ENCODE results near the gene TTLL11. TPM values are rescaled to one million over a fixed set of nuclear protein-coding genes. Genes with fewer than 3 reads are reported as not detected.
A peak's percentile ranks its signal among the peaks of the same experiment; 100 is the strongest.

Gene TTLL11
- total and polyA plus RNA-seq, 2 of the 8 experiments (the other 6 are each of a cell fraction or from before 2014, with no cell fraction given): 0.56 to 0.80 TPM

- CTCF ChIA-PET (ENCODE audit: partially characterized antibody): interaction anchor here (0.8 to 1.8 kb wide), 11 partner anchors 9 to 259 kb away, joined by 3 to 5 read pairs (median 3); no protein-coding TSS in a partner anchor
- Histone ChIP-seq H3K9me3 (ENCODE audit: insufficient read depth in 2 of 2, low read depth in 1 of 2, low read length in 1 of 2) (no peaks in the 10 kb centered on the region), H3K18ac (ENCODE audit: extremely low read depth, low read length) (no peak overlapping the region), H3K56ac (replicated peaks; ENCODE audit: insufficient read length, low read depth, low read length) (no peak overlapping the region), H4K8ac (ENCODE audit: extremely low read depth, insufficient read depth, low read length) (peak overlapping the region; percentile 53; the same call in 1 of the 2 replicates), H3K36me3 (ENCODE audit: control insufficient read depth in 2 of 4, insufficient read depth in 4 of 4, low read length in 3 of 4) (no peaks in the 10 kb centered on the region), H3K9ac (replicated peaks in 1 of 4; ENCODE audit: extremely low read depth in 1 of 4, low read depth in 3 of 4, low read length in 3 of 4) (no peak overlapping the region), H3K23me2 (ENCODE audit: low read depth, low read length) (no peaks in the 10 kb centered on the region; the same call in 1 of the 2 replicates), H3K4ac (replicated peaks; ENCODE audit: insufficient read length, low read depth, low read length) (no peak overlapping the region), H4K5ac (ENCODE audit: insufficient read length, low read depth, low read length) (no peak overlapping the region), H3K27me3 (replicated peaks in 1 of 4; ENCODE audit: control insufficient read depth in 3 of 4, extremely low read depth in 1 of 4, insufficient read depth in 3 of 4, low read length in 3 of 4) (no peaks in the 10 kb centered on the region), H4K91ac (replicated peaks; ENCODE audit: insufficient read length, low read length) (no peak overlapping the region), H3K79me1 (ENCODE audit: low read depth, low read length) (no peaks in the 10 kb centered on the region), H2BK20ac (ENCODE audit: low read length) (0 out of 2 replicates have a peak overlapping the region, but pooled peaks have one; percentile 34), H3K4me3 (ENCODE audit: extremely low read depth in 1 of 4, insufficient read depth in 2 of 4, low read depth in 3 of 4, low read length in 4 of 4) (no peak overlapping the region), H3K23ac (ENCODE audit: insufficient read length) (no peak overlapping the region), H4K20me1 (replicated peaks in 1 of 2; ENCODE audit: control insufficient read depth in 1 of 2, insufficient read depth in 2 of 2, low read length in 2 of 2) (no peaks in the 10 kb centered on the region), H3K4me2 (ENCODE audit: insufficient read depth in 1 of 2, low read depth in 2 of 2, low read length in 2 of 2) (no peak overlapping the region), H3K79me2 (ENCODE audit: control insufficient read depth in 1 of 2, insufficient read depth in 2 of 2, low read length in 2 of 2) (no peaks in the 10 kb centered on the region), H2AK5ac (ENCODE audit: low read depth, low read length) (no peak overlapping the region), H3K4me1 (replicated peaks in 1 of 4; ENCODE audit: control insufficient read depth in 3 of 4, insufficient read depth in 4 of 4, low read length in 3 of 4) (peaks cover 0 to 2% (median 0%) of the 10 kb centered on the region in 4 experiments; a peak in 2 of 7 replicates), H2AFZ (ENCODE audit: low read length) (no peak overlapping the region), H3K14ac (ENCODE audit: insufficient read length) (no peak overlapping the region), H3K27ac (ENCODE audit: low read depth, low read length) (no peak overlapping the region), H2BK15ac (ENCODE audit: low read length) (no peak overlapping the region; the same call in 1 of the 2 replicates), H2BK5ac (ENCODE audit: low read depth, low read length) (no peak overlapping the region), H2BK12ac (ENCODE audit: low read depth, low read length) (no peak overlapping the region), H2BK120ac (replicated peaks; ENCODE audit: low read depth, low read length) (no peak overlapping the region)
- no peak for FAIRE-seq
- 91% methylated on average over 11 of the region's 11 CpGs; no CpG with 5 or more reads in 1 of the 2 experiments for WGBS, 2 experiments (ENCODE audit: extremely low coverage in 1 of 2, insufficient coverage in 1 of 2, insufficient read length in 1 of 2, insufficient replicate concordance in 2 of 2, low coverage in 1 of 2, low lambda C conversion rate in 2 of 2, missing lambda C conversion rate in 1 of 2)
- TF ChIP-seq FOSL1 (IDR thresholded peaks at IDR 0.05; ENCODE audit: insufficient read depth, low read depth, low read length) (no peak), NRF1 (IDR thresholded peaks at IDR 0.05; ENCODE audit: low read depth, low read length) (no peak), SIN3A (conservative IDR thresholded peaks at IDR 0.05 in 1 of 2, IDR thresholded peaks at IDR 0.05 in 1 of 2; ENCODE audit: low read depth in 1 of 2, low read length in 2 of 2) (no peak), ASH2L (IDR thresholded peaks at IDR 0.05; ENCODE audit: low read length) (no peak)
- DNase-seq (ENCODE audit: low read depth in 1 of 2, low spot score in 2 of 2): no peak
- POLR2A ChIA-PET (ENCODE audit: partially characterized antibody): interaction anchor here (0.9 kb wide), 1 partner anchor 34 kb away, joined by 4 read pairs; no protein-coding TSS in a partner anchor
Observed at GRCh38 chr9:121853617-121854395, 239.3 kb downstream of the TTLL11 start.

Measured in H1 (cell line).